Measurements from ENCODE around the gene DLGAP3. TPM values are rescaled to one million over a fixed set of nuclear protein-coding genes. Genes with fewer than 3 reads are reported as not detected.

DLGAP3 gene
- total RNA-seq, 4 donors from 2014 or later, result 0.55 TPM; not detected in 3

- peaks cover 10% of the 10 kb centered on the region for H3K4me1 ChIP-seq
- H3K4me3 ChIP-seq, result no peak overlapping the region
- DNase-seq (ENCODE audit: low spot score in 2 of 2), result peak in 1 of 2 donors; percentile 47
- no peaks in the 10 kb centered on the region for H3K9me3 ChIP-seq
- H3K27me3 ChIP-seq, result no peaks in the 10 kb centered on the region
- no peaks in the 10 kb centered on the region for H3K36me3 ChIP-seq
- H3K27ac ChIP-seq, result no peak overlapping the region
- 93% methylated on average over 3 of the region's 3 CpGs for WGBS
- no peak for TF ChIP-seq POLR2AphosphoS5 (IDR thresholded peaks at IDR 0.05)
- no peak for TF ChIP-seq POLR2A (IDR thresholded peaks at IDR 0.05)
- no peak for TF ChIP-seq CTCF (IDR thresholded peaks at IDR 0.05)
- TF ChIP-seq EP300 (IDR thresholded peaks at IDR 0.05), result no peak
Measured at GRCh38 chr1:34840426-34840825, 89.0 kb downstream of the DLGAP3 start.

DNA sequence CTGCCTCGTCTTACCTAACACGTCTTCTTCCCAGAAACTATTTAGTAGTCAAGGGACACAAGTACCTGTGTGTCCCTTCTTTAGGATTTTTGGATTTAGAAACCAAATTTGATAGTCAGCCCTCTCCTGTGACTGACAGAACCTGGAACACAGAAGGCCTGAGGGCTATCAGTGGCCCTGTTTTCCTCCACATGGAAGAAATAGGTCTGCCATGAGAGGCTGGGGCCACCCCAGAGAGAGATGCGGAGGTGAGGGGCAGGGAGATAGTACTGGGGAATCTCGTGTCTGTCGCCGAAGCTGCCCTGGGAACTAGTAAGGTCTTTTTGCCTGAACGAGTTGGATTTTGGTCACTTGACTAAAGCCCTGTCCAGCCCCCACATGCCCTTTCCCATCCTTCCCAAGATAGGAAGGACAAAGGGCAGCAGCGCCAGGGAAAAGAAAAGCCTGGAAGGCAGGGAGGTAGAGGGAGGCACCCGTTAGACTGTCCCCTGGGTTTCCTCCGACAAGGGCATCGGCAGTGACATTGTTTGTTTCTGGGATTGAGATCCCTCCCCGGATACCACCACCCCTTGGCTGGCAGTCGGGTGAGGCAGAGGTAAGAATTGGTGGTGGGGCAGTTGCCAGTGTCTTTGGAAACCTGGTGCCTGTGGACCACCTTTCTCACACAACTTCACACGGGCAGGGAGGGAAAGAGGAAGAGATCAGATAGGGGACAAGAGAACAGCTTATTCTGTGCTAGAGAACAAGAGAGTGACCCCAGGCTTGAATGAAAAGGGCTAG is 89.7 kb downstream of the DLGAP3 start:
- 90% methylated on average over 14 of the region's 14 CpGs for WGBS
- Histone ChIP-seq H3K4me3 (no peak overlapping the region), H3K36me3 (no peaks in the 10 kb centered on the region), H3K4me1 (peaks cover 10% of the 10 kb centered on the region), H3K27ac (no peak overlapping the region), H3K27me3 (no peaks in the 10 kb centered on the region), H3K9me3 (no peaks in the 10 kb centered on the region)
- TF ChIP-seq POLR2A (IDR thresholded peaks at IDR 0.05), result no peak
- TF ChIP-seq CTCF (IDR thresholded peaks at IDR 0.05), result no peak
- no peak for TF ChIP-seq POLR2AphosphoS5 (IDR thresholded peaks at IDR 0.05)
- no peak for TF ChIP-seq EP300 (IDR thresholded peaks at IDR 0.05)
- peak in 1 of 2 donors; percentile 40 for DNase-seq (ENCODE audit: low spot score in 2 of 2)

- Histone ChIP-seq H3K9me3 (no peaks in the 10 kb centered on the region), H3K36me3 (no peaks in the 10 kb centered on the region), H3K27ac (no peak overlapping the region), H3K27me3 (no peaks in the 10 kb centered on the region), H3K4me3 (no peak overlapping the region), H3K4me1 (peaks cover 3% of the 10 kb centered on the region)
- DNase-seq (ENCODE audit: low spot score in 2 of 2), result peak in 1 of 2 donors; percentile 40
- TF ChIP-seq POLR2AphosphoS5 (IDR thresholded peaks at IDR 0.05) (no peak), CTCF (IDR thresholded peaks at IDR 0.05) (no peak), POLR2A (IDR thresholded peaks at IDR 0.05) (no peak), EP300 (IDR thresholded peaks at IDR 0.05) (no peak)
- WGBS, result 88% methylated on average over 1 of the region's 1 CpG
Measured at GRCh38 chr1:34833711-34834110, 95.7 kb downstream of the DLGAP3 start.

DNA sequence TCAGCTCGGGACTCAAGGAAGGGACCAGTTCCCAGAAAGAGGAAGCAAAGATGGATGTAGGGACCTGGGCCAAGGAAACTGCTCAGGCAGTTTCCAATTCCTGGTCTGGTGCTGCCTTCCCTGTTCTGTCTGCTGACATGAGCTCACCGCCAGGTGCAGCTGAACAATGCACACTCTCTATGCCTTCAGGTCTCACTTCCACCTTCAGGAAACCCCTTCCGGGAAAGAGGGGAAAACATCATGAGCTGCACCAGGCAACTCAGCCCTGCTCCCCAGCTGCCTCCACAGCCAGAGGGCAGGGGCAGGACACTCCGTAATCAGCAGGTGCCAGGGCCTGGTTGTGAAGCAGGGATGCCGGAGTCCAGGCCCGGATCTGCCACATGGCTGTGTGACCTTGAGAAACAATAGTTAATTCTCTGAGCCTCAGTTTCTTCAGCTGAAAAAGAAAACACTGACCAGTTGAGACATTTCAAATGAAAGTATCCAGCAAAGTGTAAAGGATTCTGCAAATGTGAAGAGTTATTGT is 97.7 kb downstream of the DLGAP3 start:
- peak in 1 of 2 donors; percentile 44 for DNase-seq (ENCODE audit: low spot score in 2 of 2)
- H3K4me1 ChIP-seq, result no peaks in the 10 kb centered on the region

More for the DNA sequence above, 97.7 kb downstream of the DLGAP3 start:
- TF ChIP-seq CTCF (IDR thresholded peaks at IDR 0.05) (no peak), EP300 (IDR thresholded peaks at IDR 0.05) (no peak), POLR2AphosphoS5 (IDR thresholded peaks at IDR 0.05) (no peak), POLR2A (IDR thresholded peaks at IDR 0.05) (no peak)
- Histone ChIP-seq H3K4me3 (no peak overlapping the region), H3K36me3 (no peaks in the 10 kb centered on the region), H3K27ac (no peak overlapping the region), H3K27me3 (no peaks in the 10 kb centered on the region), H3K9me3 (no peaks in the 10 kb centered on the region)
- WGBS, result 77% methylated on average over 6 of the region's 6 CpGs

Data from suprapubic skin (tissue), 4 donors.